ENCODE data around the gene C11orf98.

GRCh38 chr11:62665599-62666258 lies 719 bp upstream of the C11orf98 start:
- no peak for TF ChIP-seq EZH2 (IDR thresholded peaks at IDR 0.05; ENCODE audit: borderline replicate concordance, low read length)
- TF ChIP-seq, protein P1, sequence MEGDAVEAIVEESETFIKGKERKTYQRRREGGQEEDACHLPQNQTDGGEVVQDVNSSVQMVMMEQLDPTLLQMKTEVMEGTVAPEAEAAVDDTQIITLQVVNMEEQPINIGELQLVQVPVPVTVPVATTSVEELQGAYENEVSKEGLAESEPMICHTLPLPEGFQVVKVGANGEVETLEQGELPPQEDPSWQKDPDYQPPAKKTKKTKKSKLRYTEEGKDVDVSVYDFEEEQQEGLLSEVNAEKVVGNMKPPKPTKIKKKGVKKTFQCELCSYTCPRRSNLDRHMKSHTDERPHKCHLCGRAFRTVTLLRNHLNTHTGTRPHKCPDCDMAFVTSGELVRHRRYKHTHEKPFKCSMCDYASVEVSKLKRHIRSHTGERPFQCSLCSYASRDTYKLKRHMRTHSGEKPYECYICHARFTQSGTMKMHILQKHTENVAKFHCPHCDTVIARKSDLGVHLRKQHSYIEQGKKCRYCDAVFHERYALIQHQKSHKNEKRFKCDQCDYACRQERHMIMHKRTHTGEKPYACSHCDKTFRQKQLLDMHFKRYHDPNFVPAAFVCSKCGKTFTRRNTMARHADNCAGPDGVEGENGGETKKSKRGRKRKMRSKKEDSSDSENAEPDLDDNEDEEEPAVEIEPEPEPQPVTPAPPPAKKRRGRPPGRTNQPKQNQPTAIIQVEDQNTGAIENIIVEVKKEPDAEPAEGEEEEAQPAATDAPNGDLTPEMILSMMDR (conservative IDR thresholded peaks at IDR 0.05 in 1 of 2, IDR thresholded peaks at IDR 0.05 in 1 of 2; ENCODE audit: extremely low read depth in 1 of 2, insufficient read depth in 1 of 2, low read depth in 1 of 2, low read length in 2 of 2): no peak

Measured in mammary epithelial cell (primary cell).